Measurements from ENCODE around the gene C1QTNF8.

The C1QTNF8 gene, protein sequence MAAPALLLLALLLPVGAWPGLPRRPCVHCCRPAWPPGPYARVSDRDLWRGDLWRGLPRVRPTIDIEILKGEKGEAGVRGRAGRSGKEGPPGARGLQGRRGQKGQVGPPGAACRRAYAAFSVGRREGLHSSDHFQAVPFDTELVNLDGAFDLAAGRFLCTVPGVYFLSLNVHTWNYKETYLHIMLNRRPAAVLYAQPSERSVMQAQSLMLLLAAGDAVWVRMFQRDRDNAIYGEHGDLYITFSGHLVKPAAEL

DNA sequence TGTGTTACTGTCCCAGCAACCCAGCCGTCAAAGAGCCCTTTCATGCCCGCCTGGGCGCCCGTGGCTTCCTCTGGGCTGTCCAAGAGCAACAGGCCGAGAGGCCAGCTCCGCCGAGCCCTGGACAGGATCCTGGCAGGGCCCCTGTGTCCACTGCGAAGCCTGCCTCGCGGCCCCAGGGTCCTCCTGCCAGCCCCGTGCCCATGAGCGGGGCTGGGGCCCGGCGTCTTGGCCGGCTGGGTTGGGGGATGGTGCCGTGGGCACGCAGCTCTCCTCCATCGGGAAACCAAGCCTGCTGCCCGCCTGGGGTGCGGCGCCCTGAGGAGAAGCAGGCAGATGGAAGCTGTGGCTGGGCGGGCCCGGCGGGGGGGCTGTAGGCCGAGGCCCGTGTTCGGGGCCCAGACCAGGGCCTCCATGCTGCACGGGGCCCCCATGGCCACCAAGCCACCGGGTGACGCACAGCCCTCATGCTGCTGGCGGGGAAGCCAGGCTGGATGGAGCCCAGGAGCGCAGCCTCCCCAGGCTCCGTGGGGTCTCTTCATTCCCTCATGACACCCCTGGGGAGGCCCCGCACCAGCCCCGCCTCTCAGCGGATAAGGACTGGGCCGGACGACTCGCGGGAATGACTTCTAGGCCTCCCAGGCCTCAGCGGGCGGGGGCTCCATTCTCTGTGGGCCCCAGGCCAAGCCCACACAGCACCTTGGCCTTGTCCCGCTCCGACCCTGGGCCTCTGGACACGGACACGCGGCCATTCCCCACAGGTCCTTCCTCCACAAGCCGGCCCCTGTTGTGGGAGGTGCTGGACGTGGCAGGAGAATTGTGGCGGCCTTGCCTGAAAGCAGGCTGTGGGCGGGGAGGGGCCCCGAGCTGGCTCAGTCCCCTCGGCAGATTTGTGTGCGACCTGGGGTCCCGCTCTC is at the start of gene C1QTNF8:
Gene C1QTNF8, minus strand, starts transcription at position 76 of the 914 bp plus-strand sequence. CDS start 1,322 bp downstream, outside the sequence.
- no peaks in the 10 kb centered on the region for H3K4me1 Mint-ChIP-seq
- no peaks in the 10 kb centered on the region for H3K36me3 Mint-ChIP-seq
- no peaks in the 10 kb centered on the region for H3K27me3 Mint-ChIP-seq
- no peak within 1 kb of the TSS for H3K4me3 Mint-ChIP-seq
- H3K9me3 Mint-ChIP-seq = no peaks in the 10 kb centered on the region
- H3K27ac Mint-ChIP-seq = no peak within 1 kb of the TSS

DNA sequence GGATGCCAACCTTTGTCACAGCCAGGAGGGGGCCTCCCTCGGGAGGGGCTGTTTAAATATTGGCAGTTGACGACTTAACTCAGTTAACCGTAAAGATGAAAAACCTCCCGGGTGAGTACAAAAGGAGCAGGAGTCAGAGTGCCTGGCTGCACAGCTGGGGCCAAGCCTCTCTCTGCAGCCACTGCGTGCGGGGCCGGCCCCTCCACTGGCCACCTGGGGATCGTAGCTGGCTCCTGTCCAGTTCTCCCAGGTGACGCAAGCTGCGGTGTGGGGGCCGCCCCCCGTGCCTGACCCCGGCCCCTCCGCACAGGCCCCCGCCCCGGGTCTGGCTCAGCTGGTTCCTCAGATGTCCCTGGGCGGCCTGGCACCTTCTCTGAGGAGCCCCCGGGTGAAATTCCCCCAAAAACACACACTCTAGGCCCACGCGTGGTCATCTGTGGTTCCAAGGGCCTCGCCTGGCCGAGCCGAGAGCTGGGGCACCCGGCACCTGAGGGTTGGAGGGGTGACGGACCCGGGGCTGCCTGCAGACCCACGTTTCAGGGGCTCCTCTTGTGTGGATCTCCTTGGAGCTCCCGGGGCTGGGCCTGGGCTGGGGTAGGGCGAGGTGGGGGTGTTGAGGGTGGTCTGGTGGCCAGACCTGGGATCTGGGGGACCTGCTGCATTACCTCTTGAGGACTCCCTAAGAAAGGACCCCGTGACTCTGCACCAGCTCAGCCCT is 49.5 kb upstream of the C1QTNF8 start:
- Mint-ChIP-seq H3K27me3 (no peaks in the 10 kb centered on the region), H3K9me3 (no peaks in the 10 kb centered on the region), H3K27ac (no peak overlapping the region), H3K4me3 (no peak overlapping the region), H3K4me1 (no peaks in the 10 kb centered on the region), H3K36me3 (no peaks in the 10 kb centered on the region)

DNA sequence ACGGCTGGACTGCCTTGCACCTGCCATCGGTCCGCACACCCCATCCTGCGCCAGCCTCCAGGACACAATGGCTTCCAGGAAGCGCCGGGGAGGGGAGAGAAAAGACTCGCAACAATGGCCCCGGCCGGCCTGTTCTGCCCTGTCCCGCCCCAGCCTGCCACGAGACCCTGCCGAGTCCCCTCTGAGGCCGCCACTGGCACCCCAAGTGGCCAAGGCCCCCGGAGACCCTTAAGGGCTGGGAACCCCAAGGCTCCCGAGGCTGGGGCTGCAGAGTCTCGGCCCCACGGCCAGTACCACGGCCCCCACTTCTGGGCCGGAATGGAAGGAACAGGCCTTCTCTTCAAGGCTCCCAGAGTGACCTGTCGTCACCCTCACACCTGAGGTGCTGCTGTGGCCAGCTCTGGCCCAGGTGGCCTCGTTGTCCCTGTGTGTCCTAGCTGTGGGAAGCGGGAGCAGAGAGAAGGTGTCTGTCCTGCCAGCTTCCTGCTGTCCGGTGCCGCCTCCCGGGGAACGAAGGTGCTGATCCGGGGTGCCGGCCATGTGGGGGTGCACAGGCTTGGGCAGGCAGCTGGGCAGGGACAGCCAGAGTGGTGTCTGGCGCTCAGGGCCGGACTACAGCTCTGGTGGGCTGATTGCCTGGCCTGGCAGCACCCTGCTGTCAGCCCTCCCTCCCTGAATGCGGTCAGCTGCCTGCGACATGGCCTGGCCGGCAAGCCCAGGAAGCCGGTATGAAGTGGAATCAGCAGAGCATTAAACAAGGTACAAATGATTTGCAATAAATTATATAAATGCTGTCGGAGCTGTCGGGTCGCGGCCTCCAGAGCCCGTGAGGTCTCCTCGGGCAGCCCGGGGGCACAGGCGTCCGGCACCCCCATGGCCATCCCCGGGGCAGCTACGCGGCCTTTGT is 48.7 kb upstream of the C1QTNF8 start:
- Mint-ChIP-seq H3K27me3 (no peaks in the 10 kb centered on the region), H3K27ac (no peak overlapping the region), H3K36me3 (no peaks in the 10 kb centered on the region), H3K4me3 (no peak overlapping the region), H3K9me3 (no peaks in the 10 kb centered on the region), H3K4me1 (no peaks in the 10 kb centered on the region)

DNA sequence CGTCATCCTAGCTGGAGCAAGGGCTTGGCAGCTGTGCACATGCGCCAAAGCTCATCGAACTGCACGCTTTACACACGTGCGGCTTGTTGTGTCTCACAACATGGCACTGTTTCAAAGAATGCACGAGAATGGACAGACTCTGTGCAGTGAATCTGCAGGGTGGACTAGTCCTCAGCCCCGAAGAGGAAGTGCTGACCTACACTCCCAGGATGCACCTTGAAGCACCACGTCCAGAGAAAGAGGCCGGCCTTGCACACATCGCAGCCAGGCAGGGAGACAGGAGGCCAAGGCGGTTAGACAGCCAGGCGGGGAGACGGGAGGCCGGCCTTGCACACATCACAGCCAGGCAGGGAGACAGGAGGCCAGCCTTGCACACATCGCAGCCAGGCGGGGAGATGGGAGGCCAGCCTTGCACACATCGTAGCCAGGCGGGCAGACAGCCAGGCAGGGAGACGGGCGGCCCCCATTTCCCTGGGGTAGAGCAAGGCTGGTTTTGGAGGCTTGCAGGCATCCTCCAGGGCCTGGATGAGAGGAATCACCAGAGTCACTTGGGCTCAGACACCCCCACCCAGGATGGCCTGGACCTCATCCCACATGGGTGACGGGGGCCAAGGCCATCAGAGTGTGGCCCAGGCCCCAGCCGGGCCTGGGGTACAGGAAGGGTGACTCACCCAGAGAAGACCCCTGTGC is 47.9 kb upstream of the C1QTNF8 start:
- Mint-ChIP-seq H3K27me3 (no peaks in the 10 kb centered on the region), H3K27ac (no peak overlapping the region), H3K9me3 (no peaks in the 10 kb centered on the region), H3K4me3 (no peak overlapping the region), H3K36me3 (no peaks in the 10 kb centered on the region), H3K4me1 (no peaks in the 10 kb centered on the region)

DNA sequence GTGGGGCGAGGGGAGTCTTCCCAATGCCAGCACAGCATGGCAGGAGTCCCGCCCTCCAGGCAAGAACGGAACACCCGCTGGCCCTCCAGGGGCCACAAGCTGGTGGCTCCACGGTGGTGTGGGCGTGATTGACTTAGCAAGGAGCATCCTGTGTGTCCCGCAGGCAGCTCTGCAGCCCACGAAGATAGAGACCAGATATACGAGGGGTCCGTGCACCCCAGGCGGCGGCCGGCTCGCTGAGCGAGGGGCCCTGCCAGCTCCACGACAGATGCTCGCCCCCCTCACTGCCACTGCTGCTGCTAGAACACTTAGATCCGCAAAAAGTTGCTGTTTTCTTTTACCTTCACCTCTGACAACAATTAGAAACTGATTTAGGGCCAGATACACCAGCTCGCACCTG is 46.9 kb upstream of the C1QTNF8 start:
- Mint-ChIP-seq H3K4me1 (no peaks in the 10 kb centered on the region), H3K4me3 (no peak overlapping the region), H3K27ac (no peak overlapping the region), H3K36me3 (no peaks in the 10 kb centered on the region), H3K27me3 (no peaks in the 10 kb centered on the region), H3K9me3 (no peaks in the 10 kb centered on the region)

DNA sequence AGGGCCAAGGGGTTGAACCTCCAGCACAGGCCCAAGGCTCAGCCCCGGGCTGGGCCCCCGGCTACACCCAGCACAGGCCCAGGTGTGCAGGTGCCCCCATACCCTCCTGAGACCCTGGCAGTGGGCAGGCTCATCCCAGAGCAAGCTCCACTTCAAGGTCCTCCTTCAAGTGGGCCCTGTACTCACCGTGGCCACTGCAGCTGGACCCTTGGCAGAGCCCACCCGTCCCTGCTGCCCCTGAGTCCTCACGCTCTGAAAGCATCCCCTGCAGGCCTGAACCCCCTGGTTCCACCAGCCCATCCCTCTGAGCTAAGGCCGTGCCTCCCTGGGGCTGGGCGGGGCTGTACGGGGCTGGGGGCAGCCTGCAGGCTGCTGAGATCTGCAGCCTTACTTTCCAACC is 45.7 kb upstream of the C1QTNF8 start:
- no peaks in the 10 kb centered on the region for H3K9me3 Mint-ChIP-seq
- H3K27ac Mint-ChIP-seq = no peak overlapping the region
- no peaks in the 10 kb centered on the region for H3K27me3 Mint-ChIP-seq
- no peaks in the 10 kb centered on the region for H3K4me1 Mint-ChIP-seq
- H3K36me3 Mint-ChIP-seq = no peaks in the 10 kb centered on the region
- no peak overlapping the region for H3K4me3 Mint-ChIP-seq

DNA sequence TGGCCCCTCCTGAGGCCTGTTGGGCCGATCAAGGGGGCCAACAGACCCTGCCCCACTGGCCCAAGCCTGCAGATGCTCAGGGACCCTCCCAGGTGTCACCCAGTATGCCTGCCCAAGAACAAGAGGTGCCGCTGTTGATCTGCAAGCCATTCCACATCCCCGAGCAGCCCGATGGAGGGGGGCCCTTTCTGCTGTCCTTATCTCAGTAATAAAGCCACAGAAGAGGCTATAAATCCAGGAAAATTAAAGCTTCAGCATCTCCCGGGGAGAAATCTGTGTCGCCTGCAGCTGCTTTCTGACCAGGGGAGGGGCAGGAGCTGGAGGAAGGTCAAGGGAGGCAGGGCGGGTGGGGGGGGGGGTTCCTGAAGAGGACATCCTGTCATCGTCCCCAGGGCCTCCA is 45.1 kb upstream of the C1QTNF8 start:
- H3K9me3 Mint-ChIP-seq = no peaks in the 10 kb centered on the region
- no peak overlapping the region for H3K27ac Mint-ChIP-seq
- H3K27me3 Mint-ChIP-seq = no peaks in the 10 kb centered on the region
- H3K4me1 Mint-ChIP-seq = no peaks in the 10 kb centered on the region
- H3K4me3 Mint-ChIP-seq = no peak overlapping the region
- H3K36me3 Mint-ChIP-seq = no peaks in the 10 kb centered on the region

DNA sequence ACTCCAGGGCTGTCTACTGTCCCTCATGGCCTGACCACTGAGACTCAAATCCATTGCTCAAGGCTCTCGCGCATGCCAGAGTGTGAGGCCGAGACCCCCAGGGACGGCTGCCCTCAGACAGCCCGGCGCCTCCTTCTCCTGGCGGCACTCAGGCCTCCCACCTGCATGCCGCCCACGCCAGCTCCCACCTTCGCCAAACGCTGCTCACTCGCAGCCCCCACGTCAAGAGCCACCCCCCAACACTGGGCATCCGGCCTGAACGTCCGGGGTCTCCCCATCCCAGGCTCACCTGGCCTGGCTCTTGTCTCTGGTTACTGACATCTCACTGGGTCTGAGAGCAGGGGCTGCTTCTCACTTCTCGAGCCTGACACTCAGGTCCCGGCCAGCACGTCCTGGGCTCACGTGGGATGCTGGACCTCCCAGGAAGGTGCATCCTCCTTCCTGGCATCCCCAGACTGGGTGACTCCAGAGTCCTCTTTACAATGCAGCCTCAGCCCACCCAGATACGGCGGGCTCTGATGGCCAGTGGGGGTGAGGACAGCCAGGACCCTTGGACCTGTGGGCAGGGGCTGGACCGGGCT is 44.6 kb upstream of the C1QTNF8 start:
- Mint-ChIP-seq H3K9me3 (no peaks in the 10 kb centered on the region), H3K27me3 (no peaks in the 10 kb centered on the region), H3K36me3 (no peaks in the 10 kb centered on the region), H3K4me3 (no peak overlapping the region), H3K4me1 (no peaks in the 10 kb centered on the region), H3K27ac (no peak overlapping the region)

- H3K36me3 Mint-ChIP-seq = no peaks in the 10 kb centered on the region
- H3K9me3 Mint-ChIP-seq = no peaks in the 10 kb centered on the region
- H3K27me3 Mint-ChIP-seq = no peaks in the 10 kb centered on the region
- no peak overlapping the region for H3K27ac Mint-ChIP-seq
- no peak overlapping the region for H3K4me3 Mint-ChIP-seq
- H3K4me1 Mint-ChIP-seq = no peaks in the 10 kb centered on the region
Observed at GRCh38 chr16:1137604-1138003, 41.6 kb upstream of the C1QTNF8 start.

DNA sequence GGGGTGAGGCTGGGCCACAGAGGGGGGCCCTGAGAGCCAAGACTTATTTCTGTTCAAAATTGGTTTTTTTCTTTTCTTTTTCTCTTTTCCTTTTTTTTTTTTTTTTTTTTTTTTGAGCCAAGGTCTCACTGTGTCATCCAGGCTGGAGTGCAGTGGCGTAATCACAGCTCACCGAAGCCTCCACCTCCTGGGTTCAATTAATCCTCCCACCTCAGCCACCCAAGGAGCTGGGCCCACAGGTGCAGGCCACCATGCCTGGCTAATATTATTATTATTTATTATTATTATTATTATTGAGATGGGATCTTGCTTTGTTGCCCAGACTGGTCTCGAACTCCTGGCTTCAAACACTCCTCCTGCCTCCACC is 39.4 kb upstream of the C1QTNF8 start:
- Mint-ChIP-seq H3K27ac (no peak overlapping the region), H3K4me1 (no peaks in the 10 kb centered on the region), H3K36me3 (no peaks in the 10 kb centered on the region), H3K4me3 (no peak overlapping the region), H3K9me3 (no peaks in the 10 kb centered on the region), H3K27me3 (no peaks in the 10 kb centered on the region)

DNA sequence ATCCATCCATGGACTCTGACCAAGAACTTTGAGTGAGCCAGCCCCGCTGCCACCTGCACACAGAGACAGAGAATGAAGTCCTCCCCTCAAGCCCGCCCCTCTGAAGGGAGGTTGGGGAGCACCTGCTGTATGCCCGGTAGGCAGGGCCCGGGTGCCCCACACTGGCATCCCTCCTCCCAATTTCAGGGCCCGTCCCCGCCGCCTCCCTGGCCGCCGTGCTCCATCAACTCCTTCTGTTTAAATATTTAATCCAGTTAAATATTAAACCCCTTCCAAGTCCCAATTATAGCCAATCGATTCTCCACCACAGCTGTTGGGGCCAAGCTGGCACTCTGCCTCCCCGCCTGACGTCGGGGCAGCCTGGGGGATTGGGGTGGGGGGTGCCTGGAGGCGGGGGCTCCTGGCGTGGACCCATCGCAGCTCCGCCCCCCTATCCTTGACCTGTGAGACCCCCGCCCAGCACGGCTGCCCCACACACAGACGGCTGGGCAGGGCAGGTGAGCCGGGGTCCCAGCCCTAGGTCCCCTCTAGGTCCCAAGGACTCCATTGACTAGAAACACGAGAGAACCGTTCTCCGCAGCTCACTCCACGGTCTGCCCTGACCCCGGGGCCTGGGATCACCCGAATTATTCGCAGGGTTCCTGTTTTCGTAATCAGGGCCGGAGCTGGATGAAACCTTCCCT is 38.9 kb upstream of the C1QTNF8 start:
- H3K36me3 Mint-ChIP-seq = no peaks in the 10 kb centered on the region
- no peaks in the 10 kb centered on the region for H3K9me3 Mint-ChIP-seq
- no peaks in the 10 kb centered on the region for H3K27me3 Mint-ChIP-seq
- H3K27ac Mint-ChIP-seq = no peak overlapping the region
- H3K4me3 Mint-ChIP-seq = no peak overlapping the region
- no peaks in the 10 kb centered on the region for H3K4me1 Mint-ChIP-seq

- Mint-ChIP-seq H3K4me1 (no peaks in the 10 kb centered on the region), H3K9me3 (no peaks in the 10 kb centered on the region), H3K36me3 (no peaks in the 10 kb centered on the region), H3K27ac (no peak overlapping the region), H3K4me3 (no peak overlapping the region), H3K27me3 (no peaks in the 10 kb centered on the region)
Observed at GRCh38 chr16:1133810-1134520, 37.9 kb upstream of the C1QTNF8 start.

- H3K27ac Mint-ChIP-seq = no peak overlapping the region
- no peaks in the 10 kb centered on the region for H3K36me3 Mint-ChIP-seq
- no peaks in the 10 kb centered on the region for H3K27me3 Mint-ChIP-seq
- no peaks in the 10 kb centered on the region for H3K4me1 Mint-ChIP-seq
- H3K9me3 Mint-ChIP-seq = no peaks in the 10 kb centered on the region
- no peak overlapping the region for H3K4me3 Mint-ChIP-seq
Observed at GRCh38 chr16:1133271-1133670, 37.2 kb upstream of the C1QTNF8 start.
